ENCODE data around the gene AKAP11.

Gene AKAP11

DNA sequence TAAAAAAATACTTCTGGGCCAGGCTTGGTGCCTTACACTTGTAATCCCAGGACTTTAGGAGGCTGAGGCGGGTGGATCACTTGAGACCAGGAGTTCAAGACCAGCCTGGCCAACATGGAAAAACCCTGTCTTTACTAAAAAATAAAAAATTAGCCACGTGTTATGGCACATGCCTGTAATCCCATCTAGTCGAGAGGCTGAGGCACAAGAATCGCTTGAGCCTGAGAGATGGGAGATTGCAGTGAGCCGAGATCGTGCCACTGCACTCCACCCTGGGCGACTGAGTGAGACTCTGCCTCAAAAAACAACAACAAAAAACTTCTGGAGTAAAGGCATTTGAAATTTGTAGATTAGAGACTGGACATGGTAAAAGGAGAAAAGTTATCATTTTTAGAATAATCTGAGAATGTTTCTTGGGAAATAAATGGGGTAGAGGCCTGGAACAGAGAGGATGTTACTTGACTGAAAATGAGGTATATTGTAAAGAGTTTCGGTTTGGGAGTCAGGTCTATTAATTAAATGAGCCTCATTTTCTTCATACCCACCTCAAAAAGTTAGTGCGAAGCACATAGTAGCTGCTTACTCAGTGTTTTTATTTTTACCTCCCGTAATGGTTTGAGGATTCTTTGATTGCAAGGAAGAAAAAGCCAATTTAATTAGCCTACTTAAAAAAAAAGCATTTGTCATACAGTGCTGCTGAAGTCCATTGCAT, 2.6 kb downstream of the AKAP11 start:
- no peak for DNase-seq (ENCODE audit: extremely low read depth in 1 of 2, low read depth in 1 of 2)

- DNase-seq (ENCODE audit: extremely low read depth in 1 of 2, low read depth in 1 of 2), result no peak
These were observed 3.1 kb downstream of the AKAP11 start for GRCh38 chr13:42275098-42275471.

DNA sequence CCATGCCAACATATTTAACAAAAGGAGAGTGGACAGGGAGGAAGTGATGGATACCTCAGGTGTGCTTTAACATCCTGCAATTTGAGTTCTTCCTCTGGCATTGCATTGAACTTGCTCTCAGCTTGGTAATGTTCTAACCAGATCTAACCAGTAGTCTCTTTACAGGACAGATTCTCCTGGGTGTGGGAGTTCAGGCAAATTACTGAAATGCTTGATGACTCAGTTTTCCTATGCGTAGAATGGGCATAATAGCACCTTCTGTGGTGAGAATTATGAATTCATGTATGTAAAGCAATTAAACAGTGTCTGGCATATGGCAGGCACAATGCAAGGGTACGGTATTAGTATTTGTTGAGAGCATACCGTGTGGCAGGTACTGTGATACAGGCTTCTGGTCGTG, 3.6 kb downstream of the AKAP11 start:
- DNase-seq (ENCODE audit: extremely low read depth in 1 of 2, low read depth in 1 of 2), result no peak

- DNase-seq (ENCODE audit: extremely low read depth in 1 of 2, low read depth in 1 of 2), result no peak
These were observed 4.7 kb downstream of the AKAP11 start for GRCh38 chr13:42276683-42277082.

GRCh38 chr13:42277618-42278276, 5.8 kb downstream of the AKAP11 start:
- DNase-seq (ENCODE audit: extremely low read depth in 1 of 2, low read depth in 1 of 2), result no peak

DNA sequence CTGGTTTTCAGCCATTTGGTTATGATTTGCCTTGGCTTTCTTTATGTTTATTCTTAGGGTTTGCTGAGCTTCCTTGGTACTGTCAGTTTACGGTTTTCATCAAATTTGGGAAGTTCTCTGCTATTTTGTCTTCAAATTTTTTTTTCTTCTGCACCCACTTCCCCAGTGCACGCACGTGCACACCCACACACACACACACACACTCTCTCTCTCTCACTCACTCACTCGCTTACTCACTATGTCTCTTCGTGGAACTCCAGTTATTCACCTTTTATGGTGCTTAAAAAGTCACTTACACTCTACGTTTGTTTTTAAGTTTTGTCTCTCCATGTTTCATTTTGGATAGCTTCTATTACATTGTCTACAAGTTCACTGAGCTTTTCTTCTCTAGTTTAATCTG, 7.1 kb downstream of the AKAP11 start:
- DNase-seq (ENCODE audit: extremely low read depth in 1 of 2, low read depth in 1 of 2), result no peak

- no peak for DNase-seq (ENCODE audit: extremely low read depth in 1 of 2, low read depth in 1 of 2)
These were observed 8.0 kb downstream of the AKAP11 start for GRCh38 chr13:42279986-42280385.

DNA sequence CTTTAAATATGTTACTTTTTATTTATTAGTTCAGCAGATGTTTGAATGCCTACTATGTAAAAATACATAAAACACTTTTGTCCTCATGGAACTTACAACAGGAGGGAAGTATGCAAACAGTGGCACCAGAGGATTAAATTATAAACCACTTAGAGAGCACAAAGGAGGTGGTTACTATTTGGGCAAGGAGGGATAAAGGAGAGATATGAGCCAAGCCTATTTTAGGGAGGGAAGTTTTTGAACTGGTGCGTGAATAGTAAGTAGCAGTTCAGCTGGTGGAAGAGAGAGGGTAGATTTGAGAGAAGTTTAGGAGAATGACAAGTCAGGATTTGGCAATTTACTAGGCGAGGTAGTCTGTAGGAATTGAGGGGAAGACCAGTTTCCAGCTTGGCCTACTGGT, 8.6 kb downstream of the AKAP11 start:
- DNase-seq (ENCODE audit: extremely low read depth in 1 of 2, low read depth in 1 of 2), result no peak

DNA sequence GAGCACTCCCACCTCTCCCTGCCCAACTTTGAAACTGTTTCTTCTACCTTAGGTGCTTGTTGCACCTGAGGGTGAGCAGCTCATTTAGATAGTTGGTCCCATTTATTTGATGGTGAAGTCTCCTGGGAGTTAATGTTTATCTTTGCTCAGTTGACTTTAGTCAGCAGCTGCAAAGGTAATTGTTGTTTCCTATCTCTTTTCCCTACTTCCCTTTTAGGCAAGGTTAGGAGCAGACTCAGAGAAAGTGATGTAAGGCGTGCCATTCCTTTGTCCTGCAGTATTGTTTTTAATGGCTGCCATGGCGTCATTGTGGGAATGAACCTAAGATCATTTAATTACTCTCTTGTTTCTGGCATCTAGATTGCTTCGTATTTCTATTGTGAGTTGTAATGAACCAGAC, 11.6 kb downstream of the AKAP11 start:
- no peak for DNase-seq (ENCODE audit: extremely low read depth in 1 of 2, low read depth in 1 of 2)

DNA sequence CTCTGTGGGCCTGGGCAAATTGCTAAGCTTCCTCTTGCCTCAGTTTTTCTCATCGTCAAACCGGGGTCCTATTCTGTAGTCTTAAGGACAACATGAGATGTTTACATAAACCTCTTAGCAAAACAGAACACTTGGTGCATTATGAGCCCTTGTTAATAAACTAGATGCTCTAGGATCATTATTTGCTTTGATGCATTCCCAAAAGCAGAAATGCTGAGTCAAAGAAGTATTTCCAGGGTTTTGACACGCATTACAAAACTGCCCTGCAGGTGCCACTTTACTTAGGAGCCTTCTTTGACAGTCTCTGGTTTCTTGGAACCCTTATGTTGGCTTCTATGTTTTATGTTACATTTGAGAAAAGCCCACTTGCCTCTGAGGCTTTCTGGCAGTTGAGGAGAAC, 12.1 kb downstream of the AKAP11 start:
- no peak for DNase-seq (ENCODE audit: extremely low read depth in 1 of 2, low read depth in 1 of 2)

GRCh38 chr13:42298392-42298791, 26.4 kb downstream of the AKAP11 start:
- DNase-seq (ENCODE audit: extremely low read depth in 1 of 2, low read depth in 1 of 2), result no peak

DNA sequence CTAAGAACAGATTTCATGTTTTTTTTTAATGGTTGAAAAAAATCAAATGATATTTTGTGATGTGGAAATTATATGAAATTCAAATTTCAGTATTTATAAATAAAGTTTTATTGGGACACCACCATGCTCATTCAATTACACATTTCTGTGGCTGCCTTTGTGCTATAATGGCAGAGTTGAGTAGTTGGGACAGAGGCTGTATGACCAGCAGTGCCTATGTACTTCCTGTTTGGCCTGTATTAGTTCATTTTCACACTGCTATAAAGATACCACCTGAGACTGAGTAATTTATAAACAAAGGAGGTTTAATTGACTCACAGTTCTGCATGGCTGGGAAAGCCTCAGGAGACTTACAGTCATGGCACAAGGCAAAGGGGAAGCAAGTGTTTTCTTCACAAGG, 33.6 kb downstream of the AKAP11 start:
- DNase-seq (ENCODE audit: extremely low read depth in 1 of 2, low read depth in 1 of 2), result no peak

DNA sequence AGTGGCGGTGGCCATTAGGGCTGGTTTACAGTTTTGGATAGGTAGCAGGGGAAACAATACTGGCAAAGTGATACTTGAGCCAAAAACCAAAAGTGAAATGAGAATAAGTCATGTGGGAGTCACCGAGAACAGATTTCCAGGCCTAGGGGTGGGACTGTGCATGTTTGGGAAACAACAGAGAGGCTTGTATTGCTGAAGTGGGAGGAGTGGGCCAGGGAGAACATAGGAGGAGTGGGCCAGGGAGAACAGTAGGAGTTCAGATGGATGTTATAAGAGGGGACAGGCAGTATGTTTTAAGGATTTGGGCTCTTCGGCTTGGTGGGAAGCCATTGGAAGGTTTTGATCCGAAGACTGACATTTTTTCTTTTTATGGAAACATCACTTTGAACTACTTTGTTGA, 35.5 kb downstream of the AKAP11 start:
- DNase-seq (ENCODE audit: extremely low read depth in 1 of 2, low read depth in 1 of 2), result no peak

DNA sequence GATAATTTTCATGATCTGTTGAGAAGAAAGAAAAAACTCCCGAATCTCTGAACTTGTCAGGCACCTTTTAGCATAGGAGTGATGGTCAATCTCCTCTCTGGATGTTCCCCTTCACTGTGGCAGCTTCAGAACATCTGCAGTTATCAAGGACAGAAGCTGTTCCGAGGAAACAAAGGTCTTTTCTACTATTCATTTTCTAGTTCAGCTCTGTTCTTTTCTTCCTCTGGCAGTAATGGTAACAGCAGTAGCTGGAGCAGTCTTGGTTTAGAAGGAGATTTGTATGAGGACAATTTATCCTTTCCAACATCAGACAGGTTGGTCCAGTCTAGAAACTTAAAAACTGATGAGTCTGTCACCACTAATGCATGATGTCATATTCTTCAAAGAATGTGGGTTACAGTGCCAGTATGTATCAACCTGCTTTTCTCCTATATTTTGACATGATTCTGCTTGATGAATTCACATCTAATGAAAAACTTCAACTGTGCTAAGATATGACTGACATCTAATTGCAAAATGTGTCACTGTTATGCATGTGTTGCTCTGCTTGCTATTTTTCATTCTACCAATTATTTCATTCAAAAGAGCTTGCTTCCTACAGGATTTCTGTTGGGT, 41.0 kb downstream of the AKAP11 start:
- DNase-seq (ENCODE audit: extremely low read depth in 1 of 2, low read depth in 1 of 2), result no peak

- no peak for DNase-seq (ENCODE audit: extremely low read depth in 1 of 2, low read depth in 1 of 2)
These were observed 46.6 kb downstream of the AKAP11 start for GRCh38 chr13:42318570-42318969.

DNA sequence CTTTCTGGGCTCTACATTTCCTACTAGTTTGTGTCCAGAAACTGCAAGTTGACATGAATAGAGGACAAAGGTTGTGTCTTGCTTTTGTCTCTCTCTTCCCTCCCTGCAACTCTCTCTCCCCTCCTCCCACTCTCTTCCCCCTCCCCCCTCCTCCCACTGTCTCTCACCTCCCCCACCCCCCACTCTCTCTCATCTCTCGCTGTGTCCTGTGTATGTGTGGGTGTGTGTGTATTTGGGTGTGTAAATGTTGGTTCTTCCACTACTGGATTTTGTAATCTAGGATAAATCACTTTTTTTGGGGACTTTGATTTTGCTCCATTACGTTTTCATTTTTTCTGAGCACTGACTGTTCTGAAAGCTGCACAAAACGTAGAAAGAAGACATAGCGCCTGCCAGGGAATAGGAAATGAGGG, 48.4 kb downstream of the AKAP11 start:
- DNase-seq (ENCODE audit: extremely low read depth in 1 of 2, low read depth in 1 of 2), result no peak

- no peak for DNase-seq (ENCODE audit: extremely low read depth in 1 of 2, low read depth in 1 of 2)
These were observed 50.9 kb downstream of the AKAP11 start for GRCh38 chr13:42322806-42323205.

GRCh38 chr13:42324704-42325103, 52.8 kb downstream of the AKAP11 start:
- DNase-seq (ENCODE audit: extremely low read depth in 1 of 2, low read depth in 1 of 2), result no peak

- DNase-seq (ENCODE audit: extremely low read depth in 1 of 2, low read depth in 1 of 2), result no peak
These were observed 55.8 kb downstream of the AKAP11 start for GRCh38 chr13:42327725-42328124.

GRCh38 chr13:42328672-42329071, 56.7 kb downstream of the AKAP11 start:
- DNase-seq (ENCODE audit: extremely low read depth in 1 of 2, low read depth in 1 of 2), result no peak

- DNase-seq (ENCODE audit: extremely low read depth in 1 of 2, low read depth in 1 of 2), result no peak
These were observed 57.3 kb downstream of the AKAP11 start for GRCh38 chr13:42329239-42329638.

DNA sequence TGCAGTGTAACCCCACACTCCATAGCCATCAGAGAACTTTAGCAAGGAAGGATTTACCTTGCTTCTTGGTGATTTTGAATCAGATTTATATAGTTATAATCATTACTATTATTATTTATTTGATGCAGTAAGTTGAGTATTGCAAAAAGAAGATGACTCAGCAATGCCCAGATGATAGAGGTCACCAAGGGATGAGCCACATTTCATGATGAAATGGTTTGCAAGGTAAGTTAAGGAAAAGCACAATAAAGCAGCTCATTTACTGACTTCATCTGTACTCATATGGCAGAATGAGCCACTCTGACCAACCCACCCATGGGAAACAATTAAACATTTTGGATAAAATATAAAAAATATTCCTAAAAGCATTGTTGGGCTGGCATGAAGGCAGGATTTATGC, 59.1 kb downstream of the AKAP11 start:
- no peak for DNase-seq (ENCODE audit: extremely low read depth in 1 of 2, low read depth in 1 of 2)
